Cardiac septum (tissue), 1 donor: ENCODE data around the gene UBAC1. TPM values are rescaled to one million over a fixed set of nuclear protein-coding genes. Genes with fewer than 3 reads are reported as not detected.
"Not testable (repeated sequence)": the region's sequence is repeated elsewhere in the genome, so short reads cannot be mapped to it uniquely, and the experiment has no call there.

Source experiments
- DNase-seq: peaks from one replicate; pipeline ENCODE4 v3.0.0-alpha.2; 2020; ENCODE audit warnings: low spot score
- intact Hi-C: fragments of 100-400 bp; cut with DNase I; formaldehyde crosslinking; loops from one replicate; pipeline ENCODE4 v1.14.0; 2022
- total RNA-seq: library from RNA; stranded (reverse); fragmentation: NEBNext Ultra II Directional; extraction: Animal tissue kit (Norgen Biotek cat#: 25700); gene quantifications from one replicate; pipeline ENCODE4 v1.2.1, GENCODE V29; 2021
- donor health status: DM: no; HTN: no; CAD: no.

The UBAC1 gene
- total RNA-seq, 1 donor from 2014 or later: 90.3 TPM

GRCh38 chr9:135963338-135963737 lies 2.2 kb upstream of the UBAC1 start:
- intact Hi-C loops: no loop called here
- no peak for DNase-seq

GRCh38 chr9:135962696-135963307 lies 1.6 kb upstream of the UBAC1 start:
- intact Hi-C loops: loop anchor here (1.0 kb wide), 1 partner anchor 157 kb away; no protein-coding TSS in a partner anchor

GRCh38 chr9:135961811-135962695 lies 880 bp upstream of the UBAC1 start:
- DNase-seq: no peak
- intact Hi-C loops: loop anchor here (1.0 to 2.0 kb wide), 2 partner anchors 55 to 158 kb away; partner anchors contain the start of gene CAMSAP1

More at GRCh38 chr9:135962696-135963307, 1.6 kb upstream of the UBAC1 start:
- no peak for DNase-seq

GRCh38 chr9:135960411-135961276 lies 529 bp downstream of the UBAC1 start:
- no peak for DNase-seq
- intact Hi-C loops: loop anchor here (2.0 kb wide), 1 partner anchor 54 kb away; the partner anchor contains the start of gene CAMSAP1

- intact Hi-C loops: loop anchor here (2.0 kb wide), 1 partner anchor 53 kb away; the partner anchor contains the start of gene CAMSAP1
- DNase-seq: no peak
Observed at GRCh38 chr9:135959814-135960213, 1.4 kb downstream of the UBAC1 start.

- intact Hi-C loops: no loop called here
- DNase-seq: no peak
Observed at GRCh38 chr9:135958485-135958884, 2.7 kb downstream of the UBAC1 start.

GRCh38 chr9:135957431-135957830 lies 3.7 kb downstream of the UBAC1 start:
- no peak for DNase-seq
- intact Hi-C loops: loop anchor here (2.0 kb wide), 1 partner anchor 93 kb away; no protein-coding TSS in a partner anchor

GRCh38 chr9:135956802-135957174 lies 4.4 kb downstream of the UBAC1 start:
- intact Hi-C loops: loop anchor here (2.0 kb wide), 1 partner anchor 92 kb away; no protein-coding TSS in a partner anchor
- DNase-seq: no peak

- no peak for DNase-seq
- intact Hi-C loops: loop anchor here (2.0 kb wide), 1 partner anchor 91 kb away; no protein-coding TSS in a partner anchor
Observed at GRCh38 chr9:135955934-135956801, 5.0 kb downstream of the UBAC1 start.

GRCh38 chr9:135952664-135953206 lies 8.4 kb downstream of the UBAC1 start:
- DNase-seq: no peak
- intact Hi-C loops: no loop called here

- DNase-seq: no peak
- intact Hi-C loops: no loop called here
Observed at GRCh38 chr9:135951889-135952663, 9.1 kb downstream of the UBAC1 start.

- DNase-seq, intact Hi-C loops: not testable (repeated sequence)
Observed at GRCh38 chr9:135951310-135951709, 9.9 kb downstream of the UBAC1 start.

GRCh38 chr9:135950841-135951240 lies 10.3 kb downstream of the UBAC1 start:
- intact Hi-C loops, DNase-seq: not testable (repeated sequence)

GRCh38 chr9:135950135-135950682 lies 11.0 kb downstream of the UBAC1 start:
- DNase-seq: no peak
- intact Hi-C loops: no loop called here

GRCh38 chr9:135949501-135950134 lies 11.6 kb downstream of the UBAC1 start:
- no peak for DNase-seq
- intact Hi-C loops: no loop called here

- intact Hi-C loops: no loop called here
- DNase-seq: no peak
Observed at GRCh38 chr9:135948968-135949367, 12.2 kb downstream of the UBAC1 start.

GRCh38 chr9:135948446-135948845 lies 12.7 kb downstream of the UBAC1 start:
- intact Hi-C loops: no loop called here

More at GRCh38 chr9:135948446-135948845, 12.7 kb downstream of the UBAC1 start:
- no peak for DNase-seq
